Activated naive CD8-positive, alpha-beta T cell treated with anti-CD3 and anti-CD28 coated beads, Interleukin-2, amount 50 U/mL, for 24 hours (primary cell): ENCODE measurements around the gene RPS6KA3.
"Not testable (repeated sequence)": the region's sequence is repeated elsewhere in the genome, so short reads cannot be mapped to it uniquely, and the experiment has no call there.

ENCODE experiments used
- ATAC-seq: fragments of 150-1000 bp; cut with Tn5 transposase; one replicate; pipeline ENCODE4 v1.10.0; 2021
- DNase-seq: peaks from one replicate; pipeline ENCODE4 v3.0.0; 2021
- H3K27ac Mint-ChIP-seq: one replicate; pipeline ENCODE4 v1.8.0; 2021; ENCODE audit warnings: mild to moderate bottlenecking, mixed read lengths
- H3K27me3 Mint-ChIP-seq: one replicate; pipeline ENCODE4 v1.8.0; 2021; ENCODE audit warnings: mixed read lengths
- H3K36me3 Mint-ChIP-seq: one replicate; pipeline ENCODE4 v1.8.0; 2021; ENCODE audit warnings: low read depth, mixed read lengths
- H3K4me1 Mint-ChIP-seq: one replicate; pipeline ENCODE4 v1.8.0; 2021; ENCODE audit warnings: mixed read lengths
- H3K4me3 Mint-ChIP-seq: one replicate; pipeline ENCODE4 v1.8.0; 2021; ENCODE audit warnings: mild to moderate bottlenecking, moderate library complexity, mixed read lengths
- H3K9me3 Mint-ChIP-seq: one replicate; pipeline ENCODE4 v1.8.0; 2021; ENCODE audit warnings: mixed read lengths

Gene RPS6KA3

DNA sequence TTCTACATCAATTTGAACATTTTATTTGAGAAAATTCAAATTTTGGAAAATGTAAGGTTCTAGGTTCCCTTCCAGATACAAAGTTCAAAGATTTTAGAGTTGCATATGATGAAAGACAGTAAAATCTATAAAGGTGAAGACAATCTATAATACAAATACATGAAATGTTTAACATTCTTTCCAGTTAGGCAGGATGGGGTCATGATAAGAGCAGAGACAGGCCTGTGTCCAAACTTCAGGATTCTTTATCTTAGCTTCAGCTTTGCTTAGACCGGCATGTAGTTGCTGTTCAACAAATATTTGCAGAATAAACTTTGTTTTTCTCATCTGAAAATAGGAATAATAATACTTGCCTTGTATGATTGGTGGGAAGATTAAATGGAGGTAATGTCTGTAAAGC, 4.5 kb upstream of the RPS6KA3 start:
- DNase-seq (no peak), ATAC-seq (no peak)
- Mint-ChIP-seq H3K27me3 (no peaks in the 10 kb centered on the region), H3K27ac (no peak overlapping the region), H3K36me3 (no peaks in the 10 kb centered on the region), H3K9me3 (no peaks in the 10 kb centered on the region), H3K4me3 (no peak overlapping the region), H3K4me1 (peaks cover 4% of the 10 kb centered on the region)

DNA sequence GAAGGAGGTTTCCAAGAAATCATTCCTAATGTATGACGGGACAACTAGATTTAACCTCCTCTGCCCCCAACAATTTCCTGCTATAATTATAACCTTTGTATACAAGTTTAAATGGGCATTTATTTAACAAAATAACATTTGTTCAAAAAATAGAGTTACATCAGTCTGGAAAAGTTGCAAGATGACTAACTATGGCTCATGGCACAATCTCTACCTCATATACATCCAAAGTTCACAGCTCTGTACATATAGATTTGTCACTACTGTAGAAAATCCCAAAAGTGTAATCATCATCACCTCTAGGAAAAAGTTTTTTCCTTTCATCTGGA, 3.8 kb upstream of the RPS6KA3 start:
- Mint-ChIP-seq H3K36me3 (no peaks in the 10 kb centered on the region), H3K4me1 (peaks cover 4% of the 10 kb centered on the region), H3K4me3 (no peak overlapping the region), H3K27me3 (no peaks in the 10 kb centered on the region), H3K27ac (no peak overlapping the region), H3K9me3 (no peaks in the 10 kb centered on the region)
- DNase-seq (no peak), ATAC-seq (no peak)

DNA sequence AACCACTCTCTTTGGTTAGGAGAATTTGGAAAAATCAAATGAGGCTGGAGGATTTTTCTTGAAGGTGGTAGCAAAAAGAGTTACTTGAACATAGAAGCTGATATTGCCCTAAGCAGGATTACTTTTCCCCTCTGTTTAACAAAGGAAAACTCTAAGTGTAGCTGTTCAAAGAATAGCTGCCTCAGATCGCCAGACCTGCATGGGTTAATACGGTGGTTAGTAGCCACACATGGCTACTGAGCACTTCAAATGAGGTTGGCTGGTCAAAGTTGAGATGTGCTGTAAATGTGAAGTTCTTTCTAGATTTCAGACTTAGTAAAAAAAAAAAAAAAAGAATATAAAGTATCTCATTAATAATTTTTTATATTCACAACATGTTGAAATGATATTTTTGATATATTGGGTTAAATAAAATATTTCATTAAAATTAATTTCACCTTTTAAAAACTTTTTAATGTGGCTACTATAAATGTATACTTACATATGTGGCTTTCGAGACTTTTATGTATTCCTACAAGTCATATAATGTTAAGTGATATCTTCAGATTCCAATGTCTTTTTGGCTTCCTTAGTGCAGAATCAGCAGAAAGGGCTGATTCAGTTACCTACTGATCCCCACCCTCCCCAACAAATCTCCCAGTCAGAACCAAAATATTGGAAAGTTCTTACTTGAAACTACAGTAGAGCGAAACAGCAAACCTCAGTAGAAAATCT, 3.3 kb upstream of the RPS6KA3 start:
- H3K27me3 Mint-ChIP-seq = no peaks in the 10 kb centered on the region
- H3K4me3 Mint-ChIP-seq = no peak overlapping the region
- peaks cover 5% of the 10 kb centered on the region for H3K4me1 Mint-ChIP-seq
- no peak overlapping the region for H3K27ac Mint-ChIP-seq
- ATAC-seq (no peak), DNase-seq (no peak)
- peaks cover 3% of the 10 kb centered on the region for H3K36me3 Mint-ChIP-seq
- H3K9me3 Mint-ChIP-seq = no peaks in the 10 kb centered on the region

DNA sequence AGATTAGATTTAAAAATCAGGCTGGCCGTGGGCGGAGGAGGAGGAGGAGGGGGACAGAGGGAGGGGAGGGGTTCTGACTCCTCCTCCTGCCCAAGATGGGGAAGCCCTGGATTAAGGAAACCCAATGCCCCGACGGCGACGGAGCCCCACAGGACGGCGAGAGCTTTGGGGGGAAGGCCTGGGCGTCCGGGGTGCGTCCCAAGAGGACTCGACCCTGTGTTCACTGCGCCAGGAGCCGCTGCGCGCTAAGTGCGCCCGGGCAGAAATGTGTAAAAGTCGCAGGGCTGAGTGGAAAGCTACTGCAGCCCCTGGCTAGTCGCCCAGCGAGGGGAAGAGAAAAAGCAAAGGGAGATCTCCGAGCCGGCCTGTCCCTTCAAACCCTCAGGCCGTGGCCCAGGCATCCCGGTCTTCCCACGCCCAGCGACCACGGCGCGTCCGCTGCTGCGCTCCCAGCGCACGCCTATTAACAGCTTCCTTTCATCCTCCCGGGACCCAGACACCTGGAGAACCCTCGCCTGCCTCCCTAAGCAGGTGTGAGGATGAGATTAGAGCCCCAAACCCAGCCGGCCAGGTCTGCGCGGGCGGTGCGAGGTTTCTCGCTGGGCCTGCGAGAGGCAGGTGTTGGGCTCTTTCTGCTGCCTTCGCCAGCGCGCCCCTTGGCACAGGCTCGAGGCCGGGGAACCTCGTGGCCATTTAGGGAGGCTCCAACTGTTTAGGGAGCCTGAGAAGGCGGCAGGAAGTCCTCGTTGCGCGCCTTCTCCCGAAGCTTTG, 1.4 kb upstream of the RPS6KA3 start:
- DNase-seq = peak; percentile 9
- H3K4me3 Mint-ChIP-seq = peak overlapping the region; percentile 96
- no peak overlapping the region for H3K27ac Mint-ChIP-seq
- H3K9me3 Mint-ChIP-seq = no peaks in the 10 kb centered on the region
- no peaks in the 10 kb centered on the region for H3K27me3 Mint-ChIP-seq
- H3K4me1 Mint-ChIP-seq = peaks cover 19% of the 10 kb centered on the region
- peaks cover 7% of the 10 kb centered on the region for H3K36me3 Mint-ChIP-seq
- no peak for ATAC-seq

DNA sequence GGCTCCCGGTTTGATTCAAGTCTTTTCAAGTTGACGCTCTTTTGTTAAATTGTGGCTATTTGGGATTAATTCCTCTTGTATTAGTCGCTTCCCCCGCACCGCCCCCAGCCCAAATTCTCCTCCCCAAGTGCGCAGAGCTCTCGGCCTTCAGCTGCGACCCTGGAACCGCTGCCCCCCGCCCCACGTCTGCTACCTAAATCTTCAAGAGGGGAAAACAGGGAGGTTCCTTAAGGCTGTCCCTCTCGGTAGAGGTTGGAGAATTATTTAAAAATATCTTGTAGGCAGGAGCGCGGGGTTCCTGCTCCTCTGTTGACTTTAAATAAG, 860 bp upstream of the RPS6KA3 start:
- Mint-ChIP-seq H3K36me3 (peaks cover 7% of the 10 kb centered on the region), H3K9me3 (no peaks in the 10 kb centered on the region), H3K27ac (no peak overlapping the region), H3K27me3 (no peaks in the 10 kb centered on the region), H3K4me3 (peak overlapping the region; percentile 96), H3K4me1 (peaks cover 21% of the 10 kb centered on the region)
- no peak for DNase-seq
- ATAC-seq = no peak

DNA sequence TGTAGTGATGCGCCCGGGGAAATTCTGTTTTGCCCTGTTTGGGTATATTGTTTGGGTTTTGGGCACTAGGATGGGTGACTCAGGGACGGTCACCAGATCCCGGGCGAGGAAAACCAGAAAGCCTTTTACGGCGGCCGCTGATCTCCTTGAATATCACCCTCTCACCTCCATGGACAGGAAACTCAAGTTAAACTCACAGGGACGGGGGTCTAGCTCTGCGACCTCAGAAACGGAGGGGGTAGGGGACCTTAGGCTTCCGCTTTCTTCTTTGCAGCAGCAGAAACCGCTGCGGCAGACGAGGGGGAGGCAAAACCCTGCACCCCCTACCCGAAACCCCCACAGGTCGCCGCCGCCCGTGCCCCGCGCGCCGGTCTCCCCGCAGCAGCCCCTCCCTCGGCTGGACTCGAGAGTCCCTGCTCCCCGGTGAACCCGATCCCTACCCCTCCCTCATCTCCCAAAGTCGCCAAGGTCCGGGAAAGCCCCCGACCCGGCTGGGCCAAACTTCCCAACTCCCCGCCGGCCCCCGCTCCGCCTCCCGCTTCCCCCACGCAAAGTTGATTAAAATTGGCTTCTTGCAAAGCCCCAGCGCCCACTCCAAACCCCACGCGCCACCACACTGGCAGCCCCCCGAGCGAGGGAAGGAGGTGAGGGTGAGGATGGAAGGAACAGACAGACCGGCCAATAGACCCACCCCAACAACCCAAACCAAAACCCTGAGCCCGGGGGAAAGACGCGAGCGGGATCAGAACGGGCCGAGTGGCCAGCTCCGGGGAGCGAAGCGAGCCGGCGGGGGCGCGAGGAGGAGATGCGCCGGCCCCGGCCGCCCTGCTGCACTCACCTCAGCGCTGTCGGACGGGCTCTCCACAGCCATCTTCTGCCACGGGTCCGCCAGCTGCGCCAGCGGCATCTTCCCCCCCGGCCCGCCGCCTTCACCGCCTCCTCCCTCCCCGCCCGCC, 705 bp downstream of the RPS6KA3 start:
- H3K36me3 Mint-ChIP-seq = peaks cover 11% of the 10 kb centered on the region
- H3K27ac Mint-ChIP-seq = peak overlapping the region; percentile 99
- no peaks in the 10 kb centered on the region for H3K27me3 Mint-ChIP-seq
- H3K4me3 Mint-ChIP-seq = peak overlapping the region; percentile 96
- ATAC-seq = peak; percentile 7
- peak; percentile 20 for DNase-seq
- peaks cover 32% of the 10 kb centered on the region for H3K4me1 Mint-ChIP-seq
- no peaks in the 10 kb centered on the region for H3K9me3 Mint-ChIP-seq

DNA sequence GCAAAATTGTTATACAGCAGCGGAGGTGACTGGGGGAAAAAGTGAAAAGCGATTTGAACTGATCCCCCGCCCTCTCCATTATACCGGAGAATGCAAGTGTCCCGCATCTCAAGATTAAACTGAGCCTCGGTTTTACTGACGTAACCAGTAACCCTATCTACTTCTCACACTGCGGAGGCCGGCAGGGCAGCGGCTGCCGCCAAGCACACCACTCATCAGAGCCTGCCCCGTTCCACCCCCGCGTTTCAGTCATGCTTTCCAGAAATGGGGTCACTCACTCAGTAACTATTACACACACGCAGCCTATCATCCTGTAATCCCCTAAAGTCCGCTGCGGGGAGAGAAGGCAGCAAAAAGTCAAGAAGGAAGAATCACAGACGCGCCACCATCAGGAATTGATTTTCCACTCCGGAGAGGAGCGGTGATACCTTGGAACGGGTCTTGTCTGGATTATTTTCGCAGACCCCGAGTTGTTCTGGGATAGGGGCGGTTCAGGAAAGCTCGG, 1.4 kb downstream of the RPS6KA3 start:
- ATAC-seq (peak; percentile 78), DNase-seq (peak; percentile 72)
- peaks cover 38% of the 10 kb centered on the region for H3K4me1 Mint-ChIP-seq
- no peaks in the 10 kb centered on the region for H3K9me3 Mint-ChIP-seq
- H3K27ac Mint-ChIP-seq = peak overlapping the region; percentile 99
- no peaks in the 10 kb centered on the region for H3K27me3 Mint-ChIP-seq
- peaks cover 14% of the 10 kb centered on the region for H3K36me3 Mint-ChIP-seq
- H3K4me3 Mint-ChIP-seq = peak overlapping the region; percentile 96

DNA sequence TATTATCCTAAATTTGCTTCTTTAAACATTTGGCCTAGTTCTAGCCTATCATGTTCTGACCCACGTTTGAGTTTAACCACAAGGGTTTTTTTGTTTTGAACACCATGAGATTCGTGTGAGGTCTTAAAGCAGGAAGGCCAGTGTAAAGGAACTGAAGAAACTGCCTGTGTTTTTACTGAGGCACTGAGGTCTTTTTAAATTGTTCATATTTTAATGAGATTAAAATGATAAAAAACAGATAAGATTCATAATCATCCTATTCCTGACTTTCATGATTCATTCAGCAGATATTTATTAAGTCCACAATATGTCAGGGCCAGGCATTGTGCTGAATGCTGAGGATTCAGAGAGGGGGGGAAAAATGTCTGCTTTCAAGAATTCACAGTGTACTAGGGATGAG, 3.2 kb downstream of the RPS6KA3 start:
- Mint-ChIP-seq H3K27ac (peak overlapping the region; percentile 89), H3K9me3 (no peaks in the 10 kb centered on the region), H3K36me3 (peaks cover 14% of the 10 kb centered on the region), H3K4me3 (peak overlapping the region; percentile 96), H3K27me3 (no peaks in the 10 kb centered on the region), H3K4me1 (peaks cover 50% of the 10 kb centered on the region)
- DNase-seq = no peak
- ATAC-seq = no peak

DNA sequence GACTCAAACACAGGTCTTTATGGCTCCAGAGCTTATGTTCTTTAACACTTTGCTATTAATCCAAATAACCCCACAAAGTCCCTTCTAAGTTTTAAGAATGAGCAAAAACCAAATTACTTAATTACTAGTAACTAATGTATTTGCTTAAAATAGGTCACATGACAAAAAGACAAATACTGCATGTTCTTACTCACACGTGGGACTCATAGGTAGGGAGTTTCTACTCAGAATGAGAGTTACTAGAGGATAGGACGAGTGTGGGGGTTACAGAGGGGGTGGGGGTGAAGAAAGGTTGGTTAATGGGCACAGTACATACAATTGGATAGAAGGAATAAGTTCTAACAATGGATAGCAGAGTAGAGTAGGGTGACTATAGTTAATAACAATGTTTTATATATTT, 5.8 kb downstream of the RPS6KA3 start:
- no peak for ATAC-seq
- H3K36me3 Mint-ChIP-seq = peaks cover 16% of the 10 kb centered on the region
- DNase-seq = no peak
- H3K27me3 Mint-ChIP-seq = no peaks in the 10 kb centered on the region
- peaks cover 67% of the 10 kb centered on the region for H3K4me1 Mint-ChIP-seq
- no peaks in the 10 kb centered on the region for H3K9me3 Mint-ChIP-seq
- no peak overlapping the region for H3K4me3 Mint-ChIP-seq
- H3K27ac Mint-ChIP-seq = no peak overlapping the region

DNA sequence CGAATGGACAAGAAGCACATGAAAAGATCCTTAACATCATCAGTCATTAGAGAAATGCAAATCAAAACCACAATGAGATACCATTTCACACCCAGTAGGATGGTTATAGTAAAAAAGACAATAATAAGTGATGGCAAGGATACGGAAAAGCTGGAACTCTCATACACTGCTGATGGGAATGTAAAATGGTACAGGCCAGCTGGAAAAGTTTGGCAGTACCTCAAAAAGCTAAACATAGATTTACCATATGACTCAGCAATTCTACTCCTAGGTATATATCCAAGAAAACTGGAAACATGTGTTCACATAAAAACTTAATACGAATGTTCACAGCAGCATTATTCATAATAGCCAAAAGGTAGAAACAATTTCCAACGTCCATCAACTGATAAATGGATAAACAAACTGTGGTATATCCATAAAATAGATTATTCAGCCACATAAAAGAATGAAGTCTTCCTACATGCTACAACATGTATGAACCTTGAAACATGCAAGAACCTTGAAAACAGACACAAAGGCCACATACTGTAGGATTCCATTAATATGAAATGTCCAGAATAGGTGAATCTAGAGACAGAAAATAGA, 11.9 kb downstream of the RPS6KA3 start:
- no peaks in the 10 kb centered on the region for H3K9me3 Mint-ChIP-seq
- H3K27me3 Mint-ChIP-seq = no peaks in the 10 kb centered on the region
- peaks cover 65% of the 10 kb centered on the region for H3K4me1 Mint-ChIP-seq
- peak overlapping the region; percentile 9 for H3K4me3 Mint-ChIP-seq
- H3K36me3 Mint-ChIP-seq = peaks cover 23% of the 10 kb centered on the region
- DNase-seq (no peak), ATAC-seq (no peak)
- H3K27ac Mint-ChIP-seq = peak overlapping the region; percentile 53

DNA sequence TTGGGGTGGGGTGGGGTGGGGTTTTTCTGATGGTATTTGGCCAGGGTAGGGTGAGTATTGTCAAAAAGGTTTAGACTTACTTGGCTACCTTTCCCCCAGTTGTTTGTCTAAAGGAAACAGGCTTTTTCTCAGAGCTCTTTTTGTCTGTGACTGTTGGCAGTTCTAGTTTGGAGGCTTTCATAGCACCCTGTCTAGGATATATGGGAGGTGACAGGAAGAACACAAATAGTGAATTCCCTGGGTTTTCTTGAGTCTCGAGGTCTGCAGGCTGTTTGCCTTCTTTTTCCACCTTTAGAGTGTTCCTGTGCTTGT, 13.5 kb downstream of the RPS6KA3 start:
- H3K27ac Mint-ChIP-seq = peak overlapping the region; percentile 79
- no peak for ATAC-seq
- H3K9me3 Mint-ChIP-seq = no peaks in the 10 kb centered on the region
- DNase-seq = no peak
- no peaks in the 10 kb centered on the region for H3K27me3 Mint-ChIP-seq
- H3K4me1 Mint-ChIP-seq = peaks cover 62% of the 10 kb centered on the region
- H3K36me3 Mint-ChIP-seq = peaks cover 28% of the 10 kb centered on the region
- no peak overlapping the region for H3K4me3 Mint-ChIP-seq

DNA sequence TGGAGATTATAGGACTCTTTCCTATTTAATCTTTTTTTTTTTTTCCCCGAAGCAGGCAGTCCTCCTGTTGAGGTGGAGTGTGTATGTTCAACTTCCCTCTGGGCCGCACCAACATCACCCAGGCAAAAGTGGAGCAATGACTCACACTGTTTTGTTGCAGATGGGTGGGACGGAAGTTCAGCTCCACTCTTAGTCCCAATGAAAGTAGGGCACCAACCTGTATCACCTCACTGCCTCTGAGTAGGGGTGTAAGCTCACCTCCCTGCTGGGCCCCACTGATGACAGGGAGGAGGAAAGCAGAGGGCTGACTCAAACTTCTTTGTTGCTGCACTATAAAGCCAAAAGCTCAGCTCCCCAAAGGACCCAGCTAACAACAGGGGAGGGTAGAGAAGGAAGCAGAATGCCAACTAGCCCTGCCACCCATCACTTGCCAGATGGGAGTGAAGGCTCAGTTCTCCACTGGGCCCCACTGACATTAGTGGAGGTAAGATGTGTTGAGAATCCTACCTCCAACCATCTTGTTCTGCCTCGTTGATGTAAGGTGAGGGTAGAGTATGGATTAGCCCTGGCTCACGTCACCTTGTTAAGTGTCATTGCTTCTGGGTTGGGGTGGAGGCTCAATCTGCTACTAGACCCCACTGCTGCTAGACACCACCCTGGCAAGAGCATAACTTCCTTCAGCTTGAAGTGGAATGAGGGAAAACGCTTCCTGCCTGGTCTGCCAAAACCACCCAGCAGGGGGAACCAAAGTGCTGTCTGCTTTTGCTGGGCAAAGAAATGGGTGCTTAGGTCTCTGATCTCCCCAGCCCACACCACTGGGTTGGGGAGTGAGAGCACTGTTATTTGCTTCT, 14.1 kb downstream of the RPS6KA3 start:
- Mint-ChIP-seq H3K27me3 (no peaks in the 10 kb centered on the region), H3K27ac (peak overlapping the region; percentile 79), H3K4me3 (no peak overlapping the region), H3K4me1 (peaks cover 59% of the 10 kb centered on the region), H3K9me3 (no peaks in the 10 kb centered on the region), H3K36me3 (peaks cover 28% of the 10 kb centered on the region)
- ATAC-seq = peak; percentile 78
- DNase-seq = peak; percentile 69

DNA sequence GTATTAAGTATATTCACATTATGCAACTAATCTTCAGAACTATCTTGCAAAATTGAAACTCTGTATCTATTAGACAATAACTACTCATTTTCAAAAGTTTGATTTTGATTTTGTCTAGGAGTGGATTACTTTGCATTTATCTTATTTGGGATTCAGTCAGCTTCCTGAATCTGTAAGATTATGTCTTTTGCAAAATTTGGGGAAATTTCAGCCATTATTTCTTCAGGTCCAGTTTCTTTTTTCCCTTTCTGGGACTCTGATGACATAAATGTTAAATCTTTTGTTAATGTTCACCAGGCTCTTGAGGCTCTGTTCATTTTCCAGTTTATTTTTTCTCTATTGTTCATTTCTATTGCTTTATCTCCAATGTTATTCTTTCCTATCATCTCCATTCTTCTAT, 15.0 kb downstream of the RPS6KA3 start:
- Mint-ChIP-seq H3K4me3 (no peak overlapping the region), H3K4me1 (peaks cover 52% of the 10 kb centered on the region), H3K9me3 (no peaks in the 10 kb centered on the region), H3K27ac (no peak overlapping the region), H3K36me3 (peaks cover 28% of the 10 kb centered on the region), H3K27me3 (no peaks in the 10 kb centered on the region)
- ATAC-seq (no peak), DNase-seq (no peak)

DNA sequence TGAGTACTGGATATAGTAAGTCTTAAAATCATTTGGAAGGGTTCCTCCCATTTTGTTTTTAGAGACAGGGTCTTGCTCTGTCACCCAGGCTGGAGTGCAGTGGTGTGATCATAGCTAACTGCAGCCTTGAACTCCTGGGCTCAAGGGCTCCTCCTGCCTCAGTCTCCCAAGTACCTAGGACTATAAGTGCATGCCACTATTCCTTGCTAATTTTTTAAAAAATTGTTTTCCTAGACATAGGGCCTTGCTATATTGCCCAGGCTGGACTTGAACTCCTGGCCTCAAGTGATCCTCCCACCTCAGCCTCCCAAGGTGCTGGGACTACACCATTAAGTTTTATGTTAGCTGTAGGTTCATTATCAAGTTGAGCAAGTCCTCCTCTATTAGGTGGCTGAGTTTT, 16.6 kb downstream of the RPS6KA3 start:
- H3K27me3 Mint-ChIP-seq, H3K27ac Mint-ChIP-seq, H3K4me3 Mint-ChIP-seq, H3K9me3 Mint-ChIP-seq, DNase-seq, ATAC-seq: not testable (repeated sequence)
- H3K36me3 Mint-ChIP-seq = peaks cover 25% of the 10 kb centered on the region
- H3K4me1 Mint-ChIP-seq = peaks cover 46% of the 10 kb centered on the region
